HG03039 (cell line): ENCODE results near the gene PLCB1.

Experiments
- ATAC-seq: cut with Tn5 transposase; IDR thresholded peaks from one replicate; pipeline ENCODE4 v1.9.1; 2021; ENCODE audit warnings: mild to moderate bottlenecking, moderate library complexity; ENCODE audit not compliant: unreplicated experiment

Gene PLCB1

DNA sequence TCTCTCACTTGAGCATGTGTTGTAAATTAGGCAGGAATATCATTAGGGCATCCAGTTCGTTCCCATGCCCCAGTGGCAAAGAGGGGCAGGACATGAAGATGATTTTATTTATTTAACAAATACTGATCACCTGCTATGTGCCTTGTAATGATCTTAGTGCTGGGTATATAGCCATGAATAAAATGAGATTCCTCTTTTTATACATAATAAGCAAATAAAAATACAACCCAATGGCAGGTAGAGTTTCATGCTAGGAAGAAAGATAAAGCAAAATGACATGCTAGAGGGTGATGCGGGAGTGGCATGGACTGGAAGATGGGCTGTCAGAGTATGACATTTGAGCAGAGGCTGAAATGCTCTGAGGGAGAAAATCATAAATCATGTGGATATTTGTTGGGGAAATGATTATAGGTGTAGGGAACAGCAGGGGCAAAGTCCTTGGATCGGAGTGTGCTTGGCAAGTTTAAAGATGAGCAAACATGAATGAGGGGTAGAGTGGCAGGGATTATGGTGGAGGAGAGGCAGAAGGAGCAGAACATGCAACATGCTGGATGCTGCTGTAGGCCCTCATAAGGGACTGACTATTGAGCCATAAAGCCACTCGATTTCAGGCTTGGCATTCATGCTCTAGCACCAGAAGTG, 342.1 kb downstream of the PLCB1 start:
- no peak for ATAC-seq

DNA sequence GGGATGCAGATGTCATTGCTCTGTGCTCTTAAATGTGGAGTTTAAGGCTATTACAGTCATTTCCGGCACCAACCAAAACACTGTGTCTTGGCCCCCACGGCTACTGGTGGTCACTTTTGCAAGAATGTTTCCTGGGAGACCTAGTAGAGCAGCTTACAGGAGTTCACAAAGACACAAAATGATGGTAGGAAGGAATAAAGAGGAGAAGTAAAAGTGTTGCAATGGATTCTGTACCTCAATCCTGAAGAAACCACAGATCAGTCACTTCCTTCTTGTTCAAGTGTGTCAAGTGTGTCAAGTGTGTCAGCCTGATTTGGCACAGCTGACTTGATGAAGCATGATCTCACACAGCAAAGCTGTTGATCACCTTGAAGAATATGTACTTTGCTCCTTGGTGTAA, 344.0 kb downstream of the PLCB1 start:
- ATAC-seq: no peak

DNA sequence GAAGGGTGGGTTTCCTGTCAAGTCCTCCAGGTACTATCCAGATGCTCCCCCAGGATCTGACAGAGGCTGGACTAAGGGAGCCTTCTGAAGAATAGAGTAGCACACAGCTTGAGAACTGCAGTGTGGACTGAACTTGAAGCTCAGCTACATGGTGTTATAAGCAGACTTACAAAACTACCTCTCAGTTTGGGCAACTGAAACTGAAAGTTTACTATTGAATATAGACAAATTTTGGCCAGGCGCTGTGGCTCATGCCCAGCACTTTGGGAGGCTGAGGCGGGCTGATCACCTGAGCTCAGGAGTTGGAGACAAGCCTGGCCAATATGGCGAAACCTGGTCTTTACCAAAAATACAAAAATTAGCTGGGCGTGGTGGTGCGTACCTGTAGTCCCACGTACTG, 348.5 kb downstream of the PLCB1 start:
- no peak for ATAC-seq

DNA sequence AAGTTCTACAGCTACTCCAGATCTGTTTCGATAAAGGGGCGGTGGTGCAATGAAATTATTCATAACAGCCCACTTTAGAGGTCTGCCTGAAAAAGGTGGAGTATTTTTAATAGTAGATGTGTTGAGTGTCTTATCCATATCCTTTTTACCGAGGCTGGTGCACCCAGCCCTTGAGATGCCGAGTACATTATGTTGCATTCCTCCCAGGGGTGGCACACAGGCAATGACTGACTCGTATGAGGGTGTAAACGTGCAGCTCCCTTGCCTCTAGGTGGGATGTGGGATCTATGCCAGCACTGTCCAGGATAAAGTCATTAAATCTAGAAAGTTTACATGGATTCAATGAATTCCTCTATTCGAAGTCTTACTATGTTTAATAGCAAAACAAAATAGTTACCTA, 355.6 kb downstream of the PLCB1 start:
- ATAC-seq: no peak

DNA sequence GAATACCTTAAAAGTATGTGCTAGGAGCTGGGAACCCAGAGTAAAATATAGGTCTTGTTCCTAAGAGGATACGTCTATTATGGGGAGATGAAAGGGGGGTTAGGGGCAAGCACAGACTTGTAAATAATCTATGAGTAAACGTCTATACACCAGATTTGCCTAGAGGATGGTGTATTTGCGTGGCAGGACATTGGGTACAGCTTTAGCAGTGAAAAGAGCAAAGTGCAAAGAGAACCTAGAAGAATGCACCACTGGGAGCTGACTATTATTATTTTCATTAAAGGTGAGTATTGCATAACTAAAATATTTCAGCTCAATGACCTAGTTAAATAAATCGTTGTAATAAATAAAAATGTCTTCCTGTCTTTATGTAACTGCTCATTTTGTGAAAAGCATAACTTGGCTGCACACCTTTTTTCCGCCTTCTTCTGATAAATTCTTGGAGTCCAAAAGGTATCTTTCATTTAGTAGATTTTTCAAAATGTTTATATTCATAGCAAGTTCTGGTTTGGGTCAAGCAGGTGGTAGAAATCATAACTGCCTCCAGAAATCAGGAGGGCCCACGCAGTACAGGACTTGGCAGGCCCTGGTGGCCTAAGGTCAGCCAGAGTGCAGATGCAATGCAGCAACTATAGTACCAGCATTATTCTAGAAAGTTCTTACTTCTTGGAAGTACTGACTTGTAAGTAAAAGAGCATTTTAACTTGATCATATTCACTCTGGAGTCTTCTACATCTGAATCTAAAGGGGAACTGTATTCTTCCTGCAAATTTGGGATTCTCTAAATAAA, 357.2 kb downstream of the PLCB1 start:
- no peak for ATAC-seq

DNA sequence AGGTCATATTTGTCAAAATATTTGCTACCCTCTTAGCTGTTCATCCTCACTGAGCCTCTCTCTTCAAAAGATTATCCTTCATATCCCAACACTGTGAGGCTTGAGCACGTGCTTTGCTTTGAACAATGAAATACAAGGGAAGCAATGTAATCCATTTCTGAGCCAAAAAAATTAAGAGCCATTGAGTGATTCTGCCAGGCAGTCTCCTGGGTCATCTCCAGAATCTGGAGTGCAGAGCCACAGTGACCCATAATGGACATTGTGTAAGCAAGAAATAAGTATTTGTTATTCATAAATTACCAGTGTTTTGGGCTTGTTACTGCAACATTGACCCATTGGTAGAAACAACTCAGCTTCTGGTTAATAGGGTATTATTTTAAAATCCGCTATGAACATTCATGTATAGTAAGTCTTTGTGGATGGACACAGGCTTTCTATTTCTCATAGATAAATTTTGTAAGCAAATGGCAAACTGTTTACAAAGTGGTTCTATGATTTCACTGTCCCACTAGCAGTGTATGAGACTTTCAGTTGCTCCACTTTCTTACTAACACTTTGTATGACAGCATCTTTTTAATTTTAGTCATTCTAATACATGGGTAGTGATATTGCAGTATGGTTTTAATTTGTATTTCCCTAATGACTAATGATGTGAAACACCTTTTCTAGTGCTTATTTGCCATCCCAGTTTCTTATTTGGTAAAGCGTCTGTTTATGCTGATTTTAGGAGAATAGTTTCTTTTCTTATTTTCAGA, 358.2 kb downstream of the PLCB1 start:
- ATAC-seq: no peak

DNA sequence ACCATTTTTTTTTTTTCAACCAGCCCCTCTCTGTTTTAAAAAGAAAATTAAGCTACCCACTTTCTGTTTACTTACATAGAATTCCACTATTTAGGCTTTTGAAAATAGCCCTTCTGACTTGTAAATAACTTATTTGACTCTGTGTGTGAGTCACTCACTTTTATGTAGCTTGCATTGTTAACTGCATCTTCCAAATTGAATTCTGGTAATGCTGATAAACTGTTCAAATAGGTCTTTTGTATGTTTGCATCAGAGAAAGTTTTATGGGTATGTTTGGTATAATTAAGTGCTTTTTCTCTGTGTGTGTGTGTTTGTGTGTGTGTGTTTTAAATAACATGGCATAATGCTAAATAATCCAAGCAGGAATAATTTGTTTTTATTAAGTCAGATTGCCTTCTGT, 360.1 kb downstream of the PLCB1 start:
- no peak for ATAC-seq

DNA sequence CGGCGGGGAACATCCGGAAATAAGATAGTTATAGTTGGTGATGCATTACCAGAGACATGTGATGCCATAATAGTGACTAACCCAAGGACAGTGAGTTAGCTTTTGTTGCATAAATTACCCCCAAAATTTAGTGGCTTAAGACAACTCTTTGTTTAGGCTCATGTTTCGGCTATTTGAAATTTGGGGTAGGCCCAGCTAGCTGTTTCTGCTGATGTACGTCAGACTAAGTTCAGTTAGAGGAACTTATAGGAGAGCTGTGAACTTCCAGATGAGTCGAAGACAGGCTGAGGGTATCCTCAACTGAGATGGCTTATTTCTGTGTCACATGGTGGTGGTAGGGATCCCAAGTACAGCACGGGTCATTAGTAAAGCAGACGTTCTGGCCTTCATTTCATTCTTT, 366.5 kb downstream of the PLCB1 start:
- ATAC-seq: no peak

DNA sequence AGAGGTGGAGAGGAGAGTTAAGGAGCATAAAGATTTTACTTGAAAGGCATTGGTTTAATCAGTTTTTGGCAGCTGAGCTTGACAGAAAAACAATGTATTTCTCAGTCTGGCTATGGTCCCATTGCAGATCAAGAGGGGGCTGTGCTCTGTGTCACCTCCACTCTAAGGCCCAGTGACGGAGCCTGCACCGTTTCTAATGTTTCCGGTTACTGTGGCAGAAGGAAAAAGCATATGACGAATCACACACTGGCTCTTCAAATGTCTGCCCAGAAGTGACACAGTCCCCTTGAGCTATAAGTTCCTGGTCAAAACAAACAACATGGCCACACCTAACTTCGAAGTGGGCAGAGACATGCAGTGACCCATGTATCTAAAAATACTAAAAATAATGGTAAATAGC, 372.0 kb downstream of the PLCB1 start:
- ATAC-seq: no peak

DNA sequence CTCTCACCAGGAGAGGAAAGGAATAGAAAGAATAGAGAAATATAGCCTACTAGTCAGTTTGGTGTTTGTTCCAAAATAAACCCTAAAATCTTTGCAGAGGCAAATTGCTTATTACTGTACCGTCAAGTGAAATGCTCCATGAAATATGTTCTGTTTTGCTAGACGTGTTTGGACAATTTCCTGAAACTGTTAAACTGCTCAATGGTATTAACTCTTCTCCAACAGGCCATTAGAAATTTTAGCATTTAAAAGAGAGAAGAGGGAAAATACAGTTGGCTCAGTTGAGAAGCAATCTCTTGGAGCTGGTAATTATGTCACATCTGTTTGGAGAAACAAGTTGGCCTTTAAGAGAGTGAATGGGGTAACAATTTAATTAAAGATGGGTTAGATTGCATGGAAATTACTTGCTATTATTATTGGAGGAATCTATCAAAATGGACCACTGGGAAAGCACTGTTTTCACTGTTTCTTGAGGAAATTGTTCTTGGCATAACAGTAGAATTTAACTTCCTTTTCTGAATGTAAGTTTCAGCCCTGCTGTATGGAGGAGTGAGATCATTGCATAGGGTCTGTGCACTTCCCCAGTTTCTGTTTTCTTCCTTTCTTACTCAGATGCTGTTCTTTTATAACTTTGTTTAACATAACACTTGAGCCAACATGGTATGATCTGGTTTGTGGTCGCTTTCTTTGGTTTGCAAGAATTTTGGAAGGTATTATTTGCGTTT, 373.6 kb downstream of the PLCB1 start:
- no peak for ATAC-seq

DNA sequence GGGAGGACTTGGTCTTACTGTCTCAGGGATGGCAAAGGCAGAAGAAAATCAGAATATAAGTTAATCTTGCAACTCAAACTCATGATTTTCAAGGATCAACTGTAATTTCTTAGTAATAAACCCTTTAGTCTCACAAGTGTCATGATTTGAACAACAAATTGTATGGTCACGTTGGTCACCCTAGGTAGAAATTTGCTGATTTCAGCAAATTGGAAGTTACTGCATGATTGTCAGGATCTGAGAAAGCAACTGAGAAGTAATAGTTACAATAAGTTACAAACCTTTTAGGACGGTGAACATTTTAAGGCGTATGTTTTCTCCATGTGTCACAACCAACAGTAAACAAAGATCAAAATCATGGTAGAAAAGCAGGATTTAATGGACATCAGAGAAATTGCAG, 375.2 kb downstream of the PLCB1 start:
- ATAC-seq: no peak

DNA sequence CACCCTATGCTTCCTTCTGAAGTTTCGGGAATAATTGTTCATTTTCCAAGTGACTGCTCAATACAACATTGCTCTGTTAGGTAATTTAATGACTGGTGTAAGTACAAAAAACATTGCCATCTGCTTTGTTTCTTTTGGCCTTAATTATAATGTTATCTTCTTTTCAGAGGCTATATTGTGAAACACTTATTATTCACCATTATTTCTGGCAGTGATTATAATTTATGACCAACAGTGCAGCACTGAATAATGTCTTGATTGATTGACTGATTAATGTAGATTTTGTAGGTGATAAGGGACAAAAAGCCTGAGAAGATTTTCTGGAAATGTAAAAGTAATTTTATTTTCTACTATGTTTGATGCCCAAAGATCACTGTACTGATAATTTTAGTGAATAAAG, 377.7 kb downstream of the PLCB1 start:
- ATAC-seq: no peak

DNA sequence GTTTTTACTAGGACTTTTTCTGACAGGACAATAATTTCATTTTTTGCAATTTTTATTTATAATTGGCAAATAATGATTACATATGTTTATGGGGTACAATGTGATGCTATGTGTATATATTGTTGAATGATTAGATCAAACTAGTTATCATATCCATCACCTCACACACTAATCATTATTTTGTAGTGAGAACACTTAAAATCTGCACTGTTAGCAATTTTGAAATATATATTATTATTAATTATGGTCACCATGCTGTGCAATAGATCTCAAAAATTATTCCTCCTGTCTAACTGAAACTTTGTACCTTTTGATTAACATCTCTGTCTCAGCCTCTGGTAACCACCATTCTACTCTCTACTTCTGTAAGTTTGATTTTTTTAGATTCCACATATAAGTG, 378.7 kb downstream of the PLCB1 start:
- ATAC-seq: no peak

DNA sequence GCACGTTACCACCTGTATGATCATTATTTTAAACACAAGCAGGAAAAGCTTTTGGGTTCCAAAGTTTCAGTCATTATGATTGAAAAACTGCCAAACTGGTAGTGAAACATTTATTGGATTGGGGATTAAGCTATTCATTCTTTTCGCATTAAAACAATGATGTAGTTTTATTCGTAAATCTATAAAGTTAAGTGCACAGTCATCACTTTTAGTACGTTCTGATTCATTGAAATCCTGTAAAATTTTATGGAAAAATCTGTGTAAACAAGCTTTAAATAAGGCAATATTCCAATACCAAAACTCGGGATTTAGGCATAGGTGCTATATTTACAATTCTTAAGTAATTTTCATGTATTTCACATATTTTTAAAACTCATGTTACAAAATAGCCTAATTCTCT, 379.9 kb downstream of the PLCB1 start:
- no peak for ATAC-seq

DNA sequence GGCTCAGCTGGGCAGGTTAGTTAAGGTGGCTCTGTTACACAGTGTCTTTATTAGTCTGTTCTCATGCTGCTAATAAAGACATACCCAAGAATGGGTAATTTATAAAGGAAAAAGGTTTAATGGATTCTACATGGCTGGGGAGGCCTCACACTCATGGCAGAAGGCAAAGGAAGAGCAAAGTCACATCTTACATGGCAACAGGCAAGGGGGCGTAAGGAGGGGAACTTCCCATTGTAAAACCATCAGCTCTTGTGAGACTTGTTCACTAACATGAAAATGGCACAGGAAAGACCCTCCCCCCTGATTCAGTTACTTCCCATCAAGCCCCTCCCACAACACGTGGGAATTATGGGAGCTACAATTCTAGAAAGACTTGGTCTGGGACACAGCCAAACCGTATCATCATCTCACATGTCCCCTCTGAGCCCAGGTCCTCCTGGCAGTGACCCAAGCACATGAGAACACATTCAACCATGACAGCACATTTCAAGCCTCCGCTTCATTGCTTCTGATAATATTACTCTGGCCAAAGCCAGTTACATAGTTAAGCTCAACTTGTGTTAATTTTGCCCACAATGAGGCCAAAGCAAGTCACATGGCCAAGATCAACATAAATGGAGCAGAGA, 383.9 kb downstream of the PLCB1 start:
- ATAC-seq: no peak

DNA sequence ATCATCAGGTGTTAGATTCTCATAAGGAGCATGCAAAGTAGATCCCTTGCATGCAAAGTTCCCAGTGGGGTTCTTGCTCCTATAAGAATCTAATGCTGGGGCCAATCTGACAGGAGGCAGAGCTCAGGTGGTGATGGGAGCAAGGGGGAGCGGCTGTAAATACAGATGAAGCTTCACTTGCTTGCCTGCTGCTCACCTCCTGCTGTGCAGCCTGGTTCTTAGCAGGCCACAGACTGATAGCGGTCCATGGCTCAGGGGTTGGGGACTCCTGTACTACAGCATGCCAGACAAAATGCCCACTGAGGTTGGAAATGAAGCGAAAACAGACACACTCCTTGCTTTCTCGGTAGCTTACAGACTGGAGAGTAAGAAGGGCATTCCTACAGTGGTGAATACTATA, 386.8 kb downstream of the PLCB1 start:
- no peak for ATAC-seq

DNA sequence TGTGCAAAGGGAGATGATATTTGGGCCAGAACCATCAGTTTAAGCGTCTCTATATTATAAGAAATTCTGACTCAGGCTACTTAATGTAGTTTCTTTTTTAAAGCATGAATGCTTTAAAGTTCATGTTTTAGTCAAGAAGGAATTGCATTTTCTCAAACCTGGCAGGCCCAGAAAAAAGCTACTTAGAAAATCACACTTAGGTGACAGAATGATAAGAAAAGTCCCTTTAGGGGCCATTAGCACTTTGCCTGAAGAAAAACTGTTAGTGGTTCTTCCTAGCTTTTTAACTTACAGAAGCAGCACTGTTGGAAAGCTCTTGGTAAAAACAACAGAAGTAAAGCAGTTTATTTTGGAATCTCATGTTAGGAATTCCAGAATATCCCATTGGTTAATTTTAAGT, 387.8 kb downstream of the PLCB1 start:
- ATAC-seq: no peak

DNA sequence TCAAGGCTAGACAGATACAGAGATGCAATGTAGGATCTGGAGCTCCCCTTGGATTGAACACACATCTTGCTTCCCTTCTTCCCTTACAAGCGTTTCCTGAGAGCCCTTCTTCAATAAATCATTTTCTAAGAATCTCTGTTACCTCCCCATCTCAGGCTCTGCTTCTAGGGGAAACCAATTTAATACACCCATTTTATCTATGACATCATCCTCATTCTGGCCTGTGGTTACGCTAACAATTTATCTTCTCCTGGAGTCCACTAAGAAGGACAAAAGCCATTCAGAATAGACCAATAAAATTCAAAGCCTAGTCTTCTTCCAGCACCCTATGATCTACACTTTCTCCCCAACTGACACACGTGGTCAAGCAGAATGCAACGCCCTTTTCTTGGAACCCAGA, 390.1 kb downstream of the PLCB1 start:
- ATAC-seq: no peak

DNA sequence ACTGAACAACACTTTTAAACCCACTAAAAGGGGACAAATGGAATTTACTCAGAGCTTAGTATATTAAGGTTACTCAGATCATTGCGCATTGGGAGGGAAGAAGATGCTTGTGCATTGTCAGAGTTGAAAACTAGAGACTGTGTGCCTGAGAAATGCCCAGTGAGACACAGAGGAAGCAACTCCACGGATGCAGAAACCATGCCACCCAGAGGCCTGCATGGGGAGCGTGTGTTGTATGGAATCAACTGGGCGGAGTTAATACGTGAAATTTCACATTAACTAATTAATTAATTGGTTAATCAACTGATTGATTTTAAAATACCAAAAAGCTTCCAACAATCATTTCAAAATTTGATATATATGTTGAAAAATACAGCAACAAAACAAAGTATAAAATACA, 391.6 kb downstream of the PLCB1 start:
- no peak for ATAC-seq

DNA sequence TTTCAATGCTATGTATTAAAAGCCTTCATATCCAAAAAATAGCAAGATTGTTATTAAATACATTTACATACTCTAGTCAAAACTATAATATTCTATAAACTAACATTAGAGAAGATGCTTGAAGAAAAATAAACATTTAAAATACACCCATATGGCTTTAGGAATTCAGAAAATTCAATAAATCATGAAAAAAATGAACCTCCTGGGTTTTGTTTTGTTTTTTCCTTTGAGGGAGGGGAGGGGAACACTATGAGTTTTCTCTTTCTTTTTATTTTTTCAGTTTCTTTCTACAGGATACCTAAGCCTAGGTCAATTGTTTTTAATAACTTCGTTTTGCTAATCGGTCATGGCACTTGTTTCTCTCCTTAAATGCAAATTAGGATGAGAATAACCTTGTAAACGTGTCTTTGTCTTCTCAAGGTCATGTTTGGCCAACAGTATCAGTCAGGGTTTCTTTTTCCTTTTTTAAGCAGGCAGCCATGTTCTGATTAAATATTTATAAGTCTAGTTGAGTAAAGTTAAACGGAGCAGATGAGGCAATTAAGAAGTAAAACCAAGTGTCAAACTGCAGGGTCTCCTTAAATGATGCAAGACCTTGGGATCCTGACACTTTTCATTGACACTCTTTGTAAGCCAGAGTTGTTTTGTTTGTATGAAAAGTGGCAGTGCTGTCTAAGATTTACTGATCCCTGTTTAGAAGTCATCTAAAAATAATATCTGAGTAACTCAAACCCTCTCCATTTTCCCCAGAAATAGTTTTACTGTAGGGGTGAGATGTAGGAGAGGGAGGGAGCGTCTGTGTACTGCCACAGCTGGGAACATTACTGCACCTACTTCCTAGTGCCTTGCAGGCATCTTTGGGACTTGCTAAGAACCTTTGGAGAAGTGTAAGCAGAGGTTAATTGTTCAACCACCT, 392.3 kb downstream of the PLCB1 start:
- ATAC-seq: no peak
